Loucy (cell line): ENCODE measurements around the gene OS9.

ENCODE experiments used
- H2AFZ ChIP-seq: fragments of 200-600 bp; sonication (generic); 2 replicates; pipeline ENCODE4 v1.6.0; 2016; ENCODE audit warnings: antibody characterized with exemption, mild to moderate bottlenecking, low read length, moderate library complexity
- H3F3A ChIP-seq: fragments of 200-600 bp; 2 replicates; pipeline ENCODE4 v1.6.0; 2016; ENCODE audit warnings: antibody characterized with exemption, low read depth, mild to moderate bottlenecking
- H3K27me3 ChIP-seq: fragments of 200-600 bp; sonication (generic); 2 replicates; pipeline ENCODE4 v1.6.1; 2014; ENCODE audit warnings: low read length, mild to moderate bottlenecking; ENCODE audit not compliant: insufficient read depth, poor library complexity, severe bottlenecking
- H3K36me3 ChIP-seq: fragments of 200-600 bp; sonication (generic); 2 replicates; pipeline ENCODE4 v1.6.1; 2016; ENCODE audit warnings: low read length; ENCODE audit not compliant: insufficient read depth
- H3K4me1 ChIP-seq: fragments of 200-600 bp; sonication (generic); 2 replicates; pipeline ENCODE4 v1.5.1; 2014; ENCODE audit warnings: low read length, mild to moderate bottlenecking; ENCODE audit not compliant: insufficient read depth, poor library complexity, severe bottlenecking
- H3K4me2 ChIP-seq: fragments of 200-600 bp; sonication (generic); 2 replicates; pipeline ENCODE4 v1.6.0; 2014; ENCODE audit warnings: antibody characterized with exemption, low read length, low read depth, mild to moderate bottlenecking; ENCODE audit not compliant: poor library complexity, severe bottlenecking
- H3K4me3 ChIP-seq: fragments of 200-600 bp; sonication (generic); 2 replicates; pipeline ENCODE4 v1.5.1; 2014; ENCODE audit warnings: low read length, mild to moderate bottlenecking, mixed read lengths; ENCODE audit not compliant: poor library complexity, severe bottlenecking
- H3K79me2 ChIP-seq: fragments of 200-600 bp; sonication (generic); 2 replicates; pipeline ENCODE4 v1.6.1; 2014; ENCODE audit warnings: low read length; ENCODE audit not compliant: insufficient read depth
- H3K9ac ChIP-seq: fragments of 200-600 bp; sonication (generic); 2 replicates; pipeline ENCODE4 v1.6.0; 2014; ENCODE audit warnings: mild to moderate bottlenecking, low read depth, low read length, moderate library complexity; ENCODE audit not compliant: poor library complexity, severe bottlenecking
- H3K9me2 ChIP-seq: fragments of 200-600 bp; sonication (generic); replicated peaks from 2 replicates; pipeline ENCODE4 v1.6.1; 2016; ENCODE audit warnings: low read depth, low read length, mixed read lengths
- H3K9me3 ChIP-seq: fragments of 200-600 bp; sonication (generic); 2 replicates; pipeline ENCODE4 v1.6.1; 2014; ENCODE audit warnings: mild to moderate bottlenecking, antibody characterized with exemption, low read length, low read depth; ENCODE audit not compliant: insufficient read depth
- H4K20me1 ChIP-seq: fragments of 200-600 bp; sonication (generic); 2 replicates; pipeline ENCODE4 v1.6.0; 2014; ENCODE audit warnings: antibody characterized with exemption, low read length, mild to moderate bottlenecking; ENCODE audit not compliant: insufficient read depth, poor library complexity, severe bottlenecking
- CTCF ChIP-seq: fragments of 200-600 bp; sonication (generic); conservative IDR thresholded peaks from 2 replicates; pipeline ENCODE4 v1.5.1; 2014; ENCODE audit warnings: mild to moderate bottlenecking, antibody characterized with exemption, low read length
- EZH2phosphoT487 ChIP-seq: fragments of 200-600 bp; IDR thresholded peaks from 2 replicates; pipeline ENCODE4 v1.6.1; 2018; ENCODE audit warnings: antibody characterized with exemption, mild to moderate bottlenecking, moderate library complexity, borderline replicate concordance

The OS9 gene

GRCh38 chr12:57749061-57749460 is 55.1 kb downstream of the OS9 start:
- TF ChIP-seq CTCF (no peak), EZH2phosphoT487 (no peak)
- no peak overlapping the region for H2AFZ ChIP-seq
- H3K4me3 ChIP-seq: no peak overlapping the region
- no peaks in the 10 kb centered on the region for H3K27me3 ChIP-seq
- H3K4me2 ChIP-seq: no peak overlapping the region
- peaks cover 25% of the 10 kb centered on the region for H4K20me1 ChIP-seq
- peaks cover 27% of the 10 kb centered on the region for H3K36me3 ChIP-seq
- no peaks in the 10 kb centered on the region for H3K9me2 ChIP-seq
- H3K9me3 ChIP-seq: no peaks in the 10 kb centered on the region
- peaks cover 5% of the 10 kb centered on the region for H3F3A ChIP-seq
- no peak overlapping the region for H3K9ac ChIP-seq
- H3K4me1 ChIP-seq: peaks cover 31% of the 10 kb centered on the region
- H3K79me2 ChIP-seq: peaks cover 40% of the 10 kb centered on the region

- H3K9ac ChIP-seq: peak overlapping the region; percentile 99
- peaks cover 33% of the 10 kb centered on the region for H3K4me1 ChIP-seq
- peaks cover 7% of the 10 kb centered on the region for H3F3A ChIP-seq
- no peaks in the 10 kb centered on the region for H3K27me3 ChIP-seq
- TF ChIP-seq CTCF: no peak
- TF ChIP-seq EZH2phosphoT487: no peak
- no peaks in the 10 kb centered on the region for H3K9me2 ChIP-seq
- H3K4me3 ChIP-seq: peak overlapping the region; percentile 99
- H2AFZ ChIP-seq: no peak overlapping the region
- H4K20me1 ChIP-seq: peaks cover 25% of the 10 kb centered on the region
- peaks cover 42% of the 10 kb centered on the region for H3K79me2 ChIP-seq
- peaks cover 27% of the 10 kb centered on the region for H3K36me3 ChIP-seq
- H3K4me2 ChIP-seq: peak overlapping the region; percentile 93
- H3K9me3 ChIP-seq: no peaks in the 10 kb centered on the region
These were observed 56.9 kb downstream of the OS9 start for GRCh38 chr12:57750561-57751431.

DNA sequence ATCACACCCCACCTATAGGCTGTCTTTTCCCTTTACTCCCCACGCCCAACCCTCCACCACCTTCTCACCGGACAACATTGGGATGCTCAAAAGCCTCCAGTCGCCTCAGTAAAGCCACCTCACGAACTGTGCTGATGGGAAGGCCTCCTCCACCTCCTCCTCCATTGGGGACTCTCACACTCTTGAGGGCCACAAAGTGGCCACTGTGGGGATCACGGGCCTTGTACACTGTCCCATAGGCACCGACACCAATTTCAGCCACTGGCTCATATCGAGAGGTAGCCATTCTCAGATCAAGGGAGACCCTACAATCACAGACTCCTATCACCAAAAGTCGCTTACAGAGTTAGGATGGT is 57.5 kb downstream of the OS9 start:
- peak overlapping the region; percentile 93 for H3K4me2 ChIP-seq
- H3F3A ChIP-seq: peaks cover 7% of the 10 kb centered on the region
- H3K9me3 ChIP-seq: no peaks in the 10 kb centered on the region
- H3K9ac ChIP-seq: peak overlapping the region; percentile 99
- peaks cover 24% of the 10 kb centered on the region for H3K36me3 ChIP-seq
- H2AFZ ChIP-seq: peak overlapping the region; percentile 88; the same call in 1 of the 2 replicates
- TF ChIP-seq CTCF: no peak
- TF ChIP-seq EZH2phosphoT487: no peak
- peaks cover 38% of the 10 kb centered on the region for H3K4me1 ChIP-seq
- H4K20me1 ChIP-seq: peaks cover 31% of the 10 kb centered on the region
- peak overlapping the region; percentile 99 for H3K4me3 ChIP-seq
- no peaks in the 10 kb centered on the region for H3K9me2 ChIP-seq
- H3K27me3 ChIP-seq: no peaks in the 10 kb centered on the region
- peaks cover 48% of the 10 kb centered on the region for H3K79me2 ChIP-seq
